ENCODE results near the gene RBBP8NL.

The RBBP8NL gene

DNA sequence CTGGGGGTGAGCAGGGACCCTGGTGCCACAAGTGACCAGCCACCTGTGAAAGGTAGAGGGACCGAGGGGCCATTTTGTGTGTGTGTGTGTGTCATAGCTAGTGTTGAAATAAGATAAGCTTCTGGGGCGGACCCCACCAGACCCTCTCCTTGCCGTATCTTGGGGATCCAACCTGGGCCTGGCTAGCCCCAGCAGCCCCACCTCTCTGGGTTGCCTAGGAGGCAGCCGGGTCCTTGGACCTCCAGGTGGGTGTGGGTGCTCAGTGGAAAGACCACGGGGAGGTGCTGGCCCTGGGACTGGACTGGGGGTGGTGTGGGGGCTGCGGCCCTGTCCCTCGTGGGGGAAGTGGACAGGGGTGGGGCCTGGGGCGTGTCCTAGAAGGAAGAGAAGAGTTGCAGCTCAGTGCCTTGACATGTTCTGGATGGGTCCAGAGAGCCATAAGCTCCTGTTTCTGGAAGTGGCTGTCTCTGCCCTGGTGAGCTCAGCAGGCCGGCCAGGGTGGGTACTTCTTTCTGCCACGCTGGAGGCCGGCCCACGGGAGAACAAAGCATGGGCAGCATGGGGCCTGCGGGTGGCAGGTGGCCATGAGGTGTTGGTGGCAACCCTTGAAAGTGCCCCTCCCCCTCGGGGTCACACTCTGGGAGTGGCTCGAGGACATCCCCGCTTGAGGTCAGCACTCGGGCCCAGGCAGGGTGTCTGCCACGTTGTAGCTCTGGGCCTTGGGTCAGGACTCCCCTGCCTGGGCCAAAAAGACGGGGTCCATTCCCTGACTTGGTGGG lies 8.4 kb downstream of the RBBP8NL start:
- no peak for DNase-seq

DNA sequence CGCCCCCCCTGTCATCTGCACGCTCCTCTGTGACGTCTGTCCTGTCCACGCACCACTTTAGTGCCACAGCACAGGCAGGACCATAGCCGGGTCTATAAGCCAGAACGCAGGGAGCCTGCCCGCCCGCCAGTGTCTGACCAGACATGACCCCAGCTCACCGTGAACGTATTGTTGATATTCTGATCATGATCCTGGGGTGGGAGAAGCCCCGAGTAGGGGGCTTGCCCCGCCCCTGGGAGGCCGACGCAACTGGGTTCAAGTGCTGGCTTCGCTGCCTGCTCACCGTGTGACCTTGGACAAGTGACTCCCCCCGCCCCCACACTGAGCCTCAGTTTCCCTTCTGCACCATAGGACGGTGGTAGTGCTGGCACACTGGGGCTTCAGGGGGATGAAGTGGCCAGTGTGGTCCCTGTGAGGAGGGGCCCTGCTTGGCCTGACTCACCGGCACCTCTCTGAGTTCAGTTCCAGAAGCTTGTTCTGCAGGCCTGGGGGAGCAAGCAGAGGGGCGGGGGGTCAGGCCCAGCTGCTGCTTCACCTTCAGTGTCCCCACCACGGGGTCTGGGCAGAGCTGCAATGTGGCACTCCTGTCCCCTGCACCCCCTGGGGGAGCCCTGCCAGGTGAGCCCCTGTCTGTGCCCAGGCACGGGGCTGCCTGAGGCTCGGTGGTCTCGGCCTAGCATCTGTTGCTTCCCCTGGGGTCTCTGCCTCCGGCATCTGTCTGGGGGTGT lies 9.2 kb downstream of the RBBP8NL start:
- DNase-seq: no peak

DNA sequence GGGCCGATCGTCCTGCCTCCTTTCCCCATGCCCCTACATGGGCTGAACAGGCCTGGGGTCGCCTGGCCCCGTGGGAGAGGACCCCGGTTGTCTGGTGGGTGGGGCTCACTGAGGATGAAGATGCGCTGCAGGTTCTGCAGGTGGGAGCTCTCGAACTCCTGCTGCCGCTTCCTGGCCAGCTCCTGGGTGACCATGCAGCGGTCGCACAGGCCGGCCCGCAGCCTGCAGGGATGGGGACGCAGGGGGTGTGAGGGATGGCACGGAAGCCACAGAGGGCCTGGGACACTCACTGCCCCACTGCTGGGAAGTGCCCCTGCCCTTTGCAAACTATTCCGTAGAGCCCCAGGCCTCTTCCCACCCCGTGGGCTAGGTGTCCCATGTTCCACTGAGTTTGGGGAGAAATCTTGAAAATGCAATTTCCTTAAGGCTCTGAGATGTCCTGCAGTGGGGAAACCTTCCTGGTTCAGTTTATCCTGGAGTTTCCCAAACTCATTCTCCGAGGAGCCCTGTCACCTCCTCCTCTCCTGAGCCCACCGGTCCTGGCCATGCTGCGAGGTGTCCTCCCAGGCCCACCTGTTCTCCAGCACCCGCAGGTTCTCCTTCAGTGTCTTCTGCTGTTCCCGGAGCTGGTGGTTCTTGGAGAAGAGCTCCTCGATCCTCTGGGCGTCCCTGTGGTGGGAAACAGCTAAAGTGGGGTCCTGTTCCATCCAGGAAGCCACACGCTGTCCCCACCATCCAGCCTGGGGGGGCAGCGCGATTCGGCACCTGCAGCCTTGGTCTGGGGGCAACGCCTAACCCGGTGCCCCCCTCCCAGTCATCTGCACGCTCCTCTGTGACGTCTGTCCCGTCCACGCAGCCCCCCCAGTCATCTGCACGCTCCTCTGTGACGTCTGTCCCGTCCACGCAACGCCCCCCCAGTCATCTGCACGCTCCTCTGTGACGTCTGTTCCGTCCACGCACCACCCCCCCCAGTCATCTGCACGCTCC lies 10.4 kb downstream of the RBBP8NL start:
- DNase-seq: no peak

DNA sequence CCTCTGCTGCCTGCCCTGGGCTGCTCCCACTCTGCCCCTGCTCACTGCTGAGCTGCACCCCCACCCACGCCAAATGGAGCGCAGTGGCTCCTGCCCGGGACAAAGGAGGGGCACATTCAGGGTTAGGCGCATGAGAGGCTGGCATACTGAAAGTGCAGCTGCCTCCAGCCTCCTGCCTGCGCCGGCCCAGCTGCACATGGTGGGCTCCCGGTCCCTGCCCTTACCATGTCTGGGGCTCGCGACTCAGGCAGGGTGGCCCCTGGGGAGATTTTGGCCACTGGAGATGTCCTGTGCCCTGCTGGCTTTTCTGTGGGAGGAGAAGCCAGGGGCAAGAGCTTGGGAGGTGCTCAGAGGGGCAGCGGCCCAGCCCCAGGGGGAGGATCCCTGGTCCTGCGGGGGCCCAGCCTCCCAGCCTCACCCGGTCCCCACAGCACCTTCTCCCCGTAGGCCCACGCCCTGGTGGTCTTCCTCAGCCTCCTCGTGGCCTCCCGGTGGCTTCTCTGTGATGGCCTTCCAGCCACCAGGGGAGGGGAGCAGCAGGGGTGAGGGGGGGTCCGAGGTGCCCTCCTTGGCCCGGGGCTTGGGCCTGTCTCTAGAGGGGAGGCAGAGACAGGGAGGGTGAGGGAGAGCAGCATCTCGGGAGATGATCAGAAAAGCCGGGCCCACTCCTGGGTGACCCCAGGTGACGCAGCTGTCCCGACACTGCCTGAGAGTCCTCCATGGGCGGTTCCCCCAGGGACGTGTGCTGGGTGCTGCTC lies 11.8 kb downstream of the RBBP8NL start:
- no peak for DNase-seq

DNA sequence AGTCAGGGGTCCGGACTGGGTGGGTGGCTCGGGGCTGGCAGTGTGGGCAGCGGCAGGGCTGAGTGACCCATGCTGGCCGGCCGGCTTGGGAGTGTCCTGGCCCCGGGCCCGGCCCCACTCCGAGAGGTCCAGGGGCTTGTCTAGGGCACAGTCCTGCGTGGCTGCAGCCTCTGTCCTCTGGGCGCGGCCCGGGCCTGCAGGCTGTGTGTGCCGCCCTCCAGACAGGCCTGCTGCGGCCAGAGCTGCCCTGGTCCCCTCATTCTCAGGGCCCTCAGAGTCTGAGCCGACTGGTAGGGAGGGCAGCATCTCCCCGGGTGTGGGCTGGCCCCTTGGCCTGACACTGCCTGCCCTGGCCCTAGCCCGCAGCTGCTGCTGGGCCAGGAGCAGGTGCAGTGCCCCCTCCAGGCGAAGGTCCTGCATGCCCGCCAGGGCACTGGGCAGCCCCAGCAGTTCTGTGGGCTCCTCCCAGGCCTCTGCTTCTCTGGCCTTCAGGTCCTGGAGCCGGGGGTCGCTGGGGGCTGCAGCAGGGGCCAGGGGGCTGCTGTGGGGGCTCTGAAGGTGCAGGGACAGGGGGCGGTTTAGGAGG lies 13.3 kb downstream of the RBBP8NL start:
- DNase-seq: no peak

DNA sequence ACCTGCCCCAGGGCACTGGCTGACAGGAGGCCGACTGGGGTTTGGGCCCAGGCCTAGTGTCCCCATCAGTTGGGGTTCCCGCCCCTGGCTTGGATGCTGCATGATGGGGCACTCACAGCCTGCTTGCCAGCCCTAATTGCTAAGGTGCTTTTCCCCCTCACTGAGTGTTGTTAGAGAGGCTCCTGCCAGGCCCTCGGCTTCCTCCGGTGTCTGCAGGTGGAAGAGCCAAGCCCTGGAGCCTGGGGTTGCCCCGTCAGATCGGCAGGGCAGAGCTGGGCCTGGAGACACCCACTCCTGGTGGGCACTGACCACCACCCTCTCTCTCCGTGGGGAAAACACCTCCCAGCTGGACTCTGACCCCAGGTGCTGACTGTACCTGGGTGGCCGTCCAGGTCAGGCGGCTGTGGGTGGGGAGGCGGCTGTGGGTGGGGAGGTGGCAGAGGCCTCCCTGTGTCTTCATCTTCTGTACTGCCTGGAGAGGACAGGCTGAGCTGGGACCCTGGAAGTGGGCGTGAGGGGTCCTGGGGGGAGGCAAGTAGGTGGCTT lies 14.2 kb downstream of the RBBP8NL start:
- DNase-seq: no peak

DNA sequence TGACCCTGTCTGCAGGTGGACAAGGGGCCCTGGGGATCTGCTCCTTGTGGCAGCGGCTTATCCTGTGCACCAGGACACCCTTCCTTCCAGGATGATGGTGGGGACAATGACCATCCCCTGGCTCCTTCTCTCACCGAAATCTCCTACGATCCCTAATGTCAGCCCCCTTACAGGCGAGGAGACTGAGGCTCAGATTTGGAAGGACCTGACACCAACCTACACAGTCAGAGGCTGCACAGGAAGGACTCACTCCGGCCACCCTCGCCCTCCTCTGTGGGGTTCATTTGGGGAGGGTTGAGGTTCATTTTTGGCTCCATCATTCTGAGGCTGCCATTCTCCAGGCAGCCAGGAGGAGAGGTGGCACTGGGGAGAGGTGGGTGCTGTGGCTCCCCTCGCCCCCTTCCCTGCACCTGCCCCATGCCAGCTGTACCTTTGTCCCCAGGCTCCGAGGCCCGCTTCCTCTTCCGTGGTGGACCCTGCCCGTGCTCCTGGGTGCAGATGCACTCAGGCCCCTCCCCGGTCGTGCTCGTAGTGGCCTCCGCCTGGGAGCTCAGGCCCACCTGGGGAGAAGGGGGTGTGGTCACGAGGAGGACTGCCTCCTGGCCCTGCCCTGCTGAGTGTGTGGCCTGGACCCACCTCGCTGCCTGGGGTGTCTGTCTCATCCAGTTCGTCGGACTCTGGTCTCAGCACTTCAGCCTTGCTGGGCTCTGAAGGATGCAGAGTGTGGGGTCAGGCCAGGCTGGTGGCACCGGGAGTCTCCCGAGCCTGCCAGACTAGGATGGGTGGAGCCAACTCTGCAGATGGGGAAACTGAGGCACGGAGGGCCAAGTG lies 14.9 kb downstream of the RBBP8NL start:
- peak; percentile 8 for DNase-seq

DNA sequence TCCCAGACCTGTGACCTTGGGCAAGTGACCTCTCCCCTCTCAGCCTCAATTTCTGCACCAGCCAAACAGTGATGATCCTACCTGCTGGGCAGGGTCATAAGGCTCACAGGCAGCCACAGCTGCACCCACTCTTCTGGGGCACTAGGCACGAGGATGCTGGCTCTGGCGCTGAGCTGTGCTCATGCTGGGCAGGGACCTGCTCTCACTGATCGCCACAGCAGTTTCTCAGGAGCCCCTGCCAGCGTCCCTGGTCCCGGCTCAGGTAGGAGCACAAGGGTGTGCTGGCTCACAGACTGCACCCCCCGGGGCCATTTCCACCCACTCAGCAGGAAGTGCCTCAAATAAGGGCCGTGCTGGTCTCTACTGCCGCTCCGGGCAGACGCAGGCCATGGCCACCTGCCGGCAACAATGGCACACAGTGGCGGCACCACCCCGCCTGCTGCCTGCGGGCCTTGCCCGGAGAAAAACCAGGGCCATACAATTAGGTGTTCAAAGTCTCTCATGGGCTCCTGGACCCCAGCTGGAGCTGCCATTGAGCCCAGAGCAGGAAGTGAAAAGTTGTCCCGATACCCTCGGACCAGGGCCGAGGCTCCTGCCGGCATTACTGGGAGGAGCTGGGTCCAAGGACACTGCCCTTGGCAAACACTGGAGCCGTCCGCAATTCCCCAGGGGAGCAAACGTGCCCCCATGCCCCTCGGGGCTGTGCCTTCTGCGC lies 15.7 kb downstream of the RBBP8NL start:
- DNase-seq: peak; percentile 81

DNA sequence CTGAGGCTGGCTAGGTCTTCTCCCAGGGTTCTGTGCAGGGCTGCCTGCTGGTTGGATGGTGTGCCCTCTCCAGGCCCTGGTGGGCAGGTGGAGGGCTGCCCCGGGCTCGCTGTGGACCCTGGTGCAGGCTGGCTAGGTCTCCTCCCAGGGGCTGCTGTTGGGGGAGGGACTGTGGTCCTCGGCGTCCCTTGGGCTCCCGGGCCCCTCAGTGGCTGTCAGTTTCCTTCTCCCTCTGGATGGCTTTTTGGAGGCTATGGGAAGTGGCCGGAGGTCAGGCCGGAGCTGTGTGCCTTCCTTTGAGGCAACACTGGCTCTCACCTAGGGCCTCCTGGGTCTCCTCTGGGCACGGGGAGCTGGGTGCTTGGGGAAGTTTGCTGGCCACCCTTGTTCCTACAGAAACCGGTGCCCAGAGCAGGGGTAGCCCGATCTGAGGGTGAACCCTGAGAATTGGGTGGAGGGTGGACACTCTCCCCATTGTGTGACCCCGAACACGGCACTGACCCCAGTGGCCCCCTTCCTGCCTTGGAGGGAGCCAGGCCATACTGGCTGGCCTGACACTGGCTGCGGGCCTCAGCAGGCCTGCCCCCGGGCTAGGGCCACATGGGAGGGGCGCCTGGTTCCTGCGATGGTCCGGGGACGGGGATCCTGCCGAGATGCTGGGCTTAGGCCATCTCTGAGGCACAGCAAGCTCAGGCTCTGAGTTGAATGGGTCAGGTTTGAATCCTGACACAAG lies 16.4 kb downstream of the RBBP8NL start:
- DNase-seq: no peak

DNA sequence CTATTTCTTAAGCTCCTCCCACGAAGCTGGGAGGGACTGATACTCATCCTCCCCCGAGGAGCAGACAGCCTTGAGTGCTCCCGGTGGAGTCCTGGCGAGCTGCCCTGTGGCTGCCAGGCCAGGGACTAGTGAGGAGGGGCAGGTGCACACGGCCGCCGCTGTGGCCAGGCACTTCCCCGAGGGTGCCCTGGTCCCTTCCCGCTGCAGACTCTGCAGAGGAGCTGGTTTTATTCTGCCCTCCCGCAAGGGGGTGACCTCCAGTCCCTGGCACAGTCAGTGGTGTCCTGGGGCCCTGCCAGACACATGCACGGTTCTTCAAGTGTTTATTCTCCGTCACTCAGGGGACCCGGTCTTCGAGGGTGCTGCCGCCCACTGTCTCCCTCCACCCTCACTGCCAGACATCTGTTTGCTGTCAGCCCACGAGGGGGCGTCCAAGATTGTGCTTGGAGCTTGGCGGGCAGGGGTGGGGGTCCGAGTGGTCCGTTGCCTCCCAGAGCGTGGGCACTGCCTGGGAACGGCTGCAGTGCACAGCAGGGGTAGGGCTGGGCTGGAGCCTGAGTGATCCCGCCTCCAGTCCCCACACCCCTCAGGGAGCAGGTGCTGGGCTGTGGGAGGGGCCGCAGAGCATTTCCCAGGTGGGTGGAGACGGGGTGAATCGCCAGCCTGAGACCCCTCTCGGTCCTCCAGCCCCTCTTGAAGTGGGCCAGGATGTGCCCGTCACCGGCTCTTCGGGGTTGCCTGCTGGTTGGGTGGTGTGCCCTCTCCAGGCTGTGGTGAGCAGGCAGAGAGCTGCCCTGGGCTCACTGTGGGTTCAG lies 17.2 kb downstream of the RBBP8NL start:
- DNase-seq: peak; percentile 80

DNA sequence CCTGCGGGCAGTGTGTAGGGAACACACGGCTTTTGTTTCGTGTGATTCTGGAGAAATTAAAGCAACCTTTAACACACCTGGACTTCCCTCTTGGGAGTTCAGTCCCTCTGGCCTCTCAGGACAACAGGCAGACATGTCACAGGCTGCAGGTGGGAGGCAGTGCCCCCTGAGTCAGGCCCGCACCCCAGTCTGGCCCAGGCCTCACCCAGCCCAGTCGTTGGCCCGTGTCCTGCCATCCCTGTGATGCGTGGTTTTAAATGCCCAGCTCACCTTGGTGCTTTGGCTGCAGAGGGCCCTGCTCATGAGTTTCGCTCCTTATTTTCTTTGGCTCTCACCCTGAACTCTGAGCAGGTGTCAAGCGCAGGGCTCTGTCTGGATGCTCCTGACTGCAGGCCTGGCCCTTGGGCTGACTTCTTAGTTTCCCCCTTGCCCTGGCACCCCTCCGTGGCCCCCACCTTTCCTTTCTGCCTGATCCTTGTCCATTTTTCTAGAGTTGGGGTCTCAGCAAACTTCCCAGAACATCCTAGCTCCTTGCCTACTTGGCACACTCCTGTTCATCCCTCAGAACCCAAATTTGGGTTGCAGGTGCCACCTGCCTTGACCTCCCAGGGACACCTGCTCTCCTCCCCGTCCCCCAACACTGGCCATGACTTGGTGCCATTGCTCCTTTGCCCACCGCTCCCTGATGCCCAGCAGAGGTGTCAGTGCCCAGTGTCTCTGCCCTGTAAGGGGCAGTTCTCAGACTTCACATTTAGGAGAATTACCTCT lies 18.1 kb downstream of the RBBP8NL start:
- DNase-seq: no peak

DNA sequence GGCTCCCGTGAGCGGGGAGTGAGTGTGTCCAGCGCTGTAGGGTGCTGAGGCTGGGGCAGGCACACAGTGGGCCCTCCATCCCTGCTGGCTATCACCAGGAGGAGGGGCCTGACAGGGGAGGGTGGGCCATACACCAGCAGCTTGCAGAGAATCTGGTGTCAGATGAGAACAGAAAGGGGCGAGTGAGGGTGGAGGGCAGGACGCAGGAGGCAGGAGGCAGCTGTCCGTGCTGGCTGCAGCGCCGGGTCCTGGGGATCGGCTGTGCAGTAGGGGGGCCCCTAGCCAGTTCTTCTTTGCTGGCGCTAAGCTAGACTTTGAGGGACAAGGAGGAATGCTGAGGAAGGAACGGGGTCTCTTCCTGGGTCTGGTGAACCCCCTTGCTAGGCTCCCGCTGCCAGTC lies 18.7 kb downstream of the RBBP8NL start:
- no peak for DNase-seq

DNA sequence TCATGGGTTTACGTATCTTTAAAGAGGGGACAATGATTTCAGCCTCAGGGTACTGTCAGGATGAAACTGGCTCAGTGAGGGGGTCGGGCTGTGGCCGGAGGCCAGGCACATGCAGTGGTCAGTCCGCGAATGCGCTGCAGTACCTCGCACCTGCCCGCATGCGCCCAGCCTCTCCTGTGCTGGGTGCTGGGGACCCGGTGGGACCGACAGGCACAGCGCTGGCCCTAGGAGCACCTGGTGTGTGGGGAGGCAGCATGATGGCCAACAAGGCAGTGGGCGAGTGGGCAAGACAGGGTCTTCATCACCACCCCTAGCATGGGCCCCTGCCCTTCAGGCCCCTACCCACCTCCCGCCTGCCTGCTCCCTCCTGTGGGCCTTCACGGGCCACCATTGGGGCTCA lies 19.3 kb downstream of the RBBP8NL start:
- DNase-seq: no peak

DNA sequence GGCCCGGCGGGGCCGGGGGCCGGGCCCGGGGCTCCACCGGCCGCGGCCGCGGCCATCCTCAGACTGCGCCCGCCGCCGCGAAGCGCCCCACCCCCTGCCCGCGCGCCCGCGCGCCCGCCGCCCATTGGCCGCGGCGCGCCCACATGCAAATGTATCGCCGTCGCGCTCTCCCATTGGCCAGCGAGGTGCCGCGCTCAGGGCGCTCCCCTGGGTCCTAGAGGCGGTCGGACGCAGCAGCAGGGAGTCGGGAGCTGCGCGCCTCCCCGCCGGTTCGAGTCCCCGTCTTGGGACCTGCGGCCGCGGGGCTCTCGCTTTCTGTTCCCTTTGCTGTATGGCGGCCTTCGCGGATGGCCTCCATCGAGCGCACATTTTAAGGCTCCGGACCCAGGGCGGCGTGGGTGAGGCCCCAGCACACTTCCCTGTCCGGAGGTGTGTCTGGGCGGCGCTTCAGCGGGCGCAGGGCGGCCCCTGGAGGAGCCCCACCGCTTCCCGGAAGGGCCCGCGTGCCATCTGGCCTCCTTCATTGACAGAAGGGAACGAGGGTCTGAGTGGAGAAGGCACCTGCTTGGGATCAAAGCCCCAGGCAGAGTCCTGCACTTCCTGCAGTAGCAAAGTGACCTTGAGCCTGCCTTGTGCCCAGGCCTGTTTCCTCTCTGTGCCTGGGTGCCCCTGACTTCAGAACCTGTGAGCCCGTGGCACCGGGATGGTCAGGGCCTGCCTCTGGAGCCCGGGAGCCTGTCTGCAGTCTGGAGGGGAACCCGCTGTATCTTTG lies 19.9 kb downstream of the RBBP8NL start, which contains the start of gene CABLES2:
CABLES2 (minus strand) TSS at position 65 of the 772 bp plus-strand sequence; CDS start at position 56, 9 bp downstream.
- peak; percentile 94 for DNase-seq

DNA sequence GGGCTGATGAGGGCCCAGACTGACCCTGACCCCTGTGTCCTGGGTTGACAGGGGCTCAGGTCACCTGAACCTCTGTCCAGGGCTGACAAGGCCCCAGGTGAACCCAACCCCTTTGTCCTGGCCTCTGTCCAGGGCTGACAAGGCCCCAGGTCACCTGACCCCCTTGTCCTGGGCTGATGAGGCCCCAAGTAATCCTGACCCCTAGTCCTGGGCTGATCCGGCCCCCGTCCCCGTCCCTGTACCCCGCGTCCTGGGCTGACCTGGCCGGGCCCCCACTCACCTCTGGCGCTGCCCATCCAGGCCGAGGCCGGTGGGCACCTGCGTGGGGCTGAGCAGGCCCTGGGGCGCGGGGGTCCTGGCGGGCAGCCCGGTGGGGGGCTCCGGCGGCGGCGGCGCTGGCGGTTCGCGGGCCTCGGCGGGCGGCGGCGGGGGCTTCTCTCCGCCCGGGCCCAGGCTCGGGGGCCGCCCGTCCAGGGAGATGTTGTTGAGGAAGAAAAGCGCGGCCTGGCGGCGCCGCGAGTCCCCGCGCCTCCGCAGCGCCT lies 20.6 kb downstream of the RBBP8NL start:
- DNase-seq: no peak

DNA sequence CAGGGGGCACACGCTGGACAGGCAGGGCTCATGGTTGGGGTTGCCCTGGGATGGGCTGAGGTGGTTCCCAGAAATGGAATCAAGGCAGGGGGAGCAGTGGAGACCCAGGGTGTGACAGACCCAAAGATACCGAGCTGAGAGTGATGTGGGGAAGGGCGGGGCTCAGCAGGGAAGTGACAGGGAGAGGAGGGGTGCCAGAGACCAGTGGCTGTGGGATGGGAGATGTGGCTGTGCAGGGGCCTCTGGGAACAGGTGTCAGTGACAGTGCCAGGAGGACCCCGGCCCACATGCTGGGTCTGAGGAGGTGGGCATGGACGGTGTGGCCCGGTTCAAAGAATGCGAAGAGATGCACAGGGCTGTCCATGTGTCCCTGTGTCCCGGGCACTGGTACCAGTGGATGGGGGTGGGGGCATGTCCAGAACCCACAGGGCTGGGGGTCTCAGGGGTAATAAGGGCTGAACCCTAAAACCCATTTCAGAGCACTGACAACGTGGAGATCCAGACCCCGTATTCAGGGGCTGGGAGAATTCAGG lies 21.3 kb downstream of the RBBP8NL start:
- no peak for DNase-seq

Data from NCI-H69 (cell line).